ENCODE results near the gene IPO11. TPM values are rescaled to one million over a fixed set of nuclear protein-coding genes. Genes with fewer than 3 reads are reported as not detected.

Gene IPO11
- total and polyA plus RNA-seq, 2 of the 13 experiments (the other 11 are each of a cell fraction or from before 2014, with no cell fraction given): 13.9 to 24.4 TPM

GRCh38 chr5:62633243-62633642 lies 220.7 kb downstream of the IPO11 start:
- Histone ChIP-seq H2AFZ (ENCODE audit: low read length) (no peak overlapping the region), H3K27me3 (ENCODE audit: control insufficient read depth in 1 of 2, insufficient read depth in 2 of 2, low read length in 2 of 2) (no peaks in the 10 kb centered on the region), H3K27ac (ENCODE audit: extremely low read length, insufficient read depth, low read length) (no peak overlapping the region), H3K4me3 (replicated peaks in 1 of 3; ENCODE audit: insufficient read depth in 1 of 3, low read depth in 2 of 3, low read length in 3 of 3) (no peak overlapping the region), H3K9me3 (ENCODE audit: low read length) (no peaks in the 10 kb centered on the region), H3K4me1 (ENCODE audit: insufficient read depth, low read length) (no peaks in the 10 kb centered on the region), H3K9ac (ENCODE audit: insufficient read depth, low read depth, low read length) (no peak overlapping the region), H4K20me1 (ENCODE audit: insufficient read depth, low read length) (no peaks in the 10 kb centered on the region), H3K36me3 (replicated peaks in 1 of 2; ENCODE audit: control insufficient read depth in 1 of 2, insufficient read depth in 2 of 2, low read length in 2 of 2) (peaks cover 0 to 5% of the 10 kb centered on the region in 2 experiments; a peak in 1 of 5 replicates), H3K79me2 (ENCODE audit: insufficient read depth, low read length) (no peaks in the 10 kb centered on the region), H3K4me2 (ENCODE audit: low read depth, low read length) (no peak overlapping the region)
- POLR2A ChIA-PET: no interaction called here
- DNase-seq (ENCODE audit: low spot score): no peak
- no peak for FAIRE-seq
- BruUV-seq (replicated peaks): no TSS peak
- in situ Hi-C loops (cut with HindIII; ENCODE audit: extremely low pct_ligation_motif_present, low pct_unique_long_range_greater_than_20kb): no loop called here
- CTCF ChIA-PET (ENCODE audit: low intra/inter-chr PET ratio, low total read pairs): no interaction called here
- no peak for ATAC-seq
- intact Hi-C loops (cut with micrococcal nuclease; ENCODE audit: unreplicated experiment): no loop called here
- TF ChIP-seq JUNB (CRISPR knock-in tag; IDR thresholded peaks at IDR 0.05; ENCODE audit: borderline replicate concordance) (no peak), AKNA (CRISPR knock-in tag; IDR thresholded peaks at IDR 0.05; ENCODE audit: borderline replicate concordance) (no peak)

- FAIRE-seq: no peak
- H3K4me3 ChIP-seq (replicated peaks in 1 of 3; ENCODE audit: insufficient read depth in 1 of 3, low read depth in 2 of 3, low read length in 3 of 3): no peak overlapping the region
- H3K4me1 ChIP-seq (ENCODE audit: insufficient read depth, low read length): peaks cover 27% of the 10 kb centered on the region
- CTCF ChIA-PET (ENCODE audit: low intra/inter-chr PET ratio, low total read pairs): no interaction called here
- no peaks in the 10 kb centered on the region for H4K20me1 ChIP-seq (ENCODE audit: insufficient read depth, low read length)
- H3K9ac ChIP-seq (ENCODE audit: insufficient read depth, low read depth, low read length): no peak overlapping the region
- POLR2A ChIA-PET: no interaction called here
- no peaks in the 10 kb centered on the region for H3K36me3 ChIP-seq (replicated peaks in 1 of 2; ENCODE audit: control insufficient read depth in 1 of 2, insufficient read depth in 2 of 2, low read length in 2 of 2)
- intact Hi-C loops (cut with micrococcal nuclease; ENCODE audit: unreplicated experiment) (no loop called here), in situ Hi-C loops (cut with HindIII; ENCODE audit: extremely low pct_ligation_motif_present, low pct_unique_long_range_greater_than_20kb) (no loop called here)
- H3K27ac ChIP-seq (ENCODE audit: extremely low read length, insufficient read depth, low read length): no peak overlapping the region
- 93% methylated on average over 4 of the region's 4 CpGs for WGBS (ENCODE audit: low lambda C conversion rate)
- ATAC-seq: no peak
- H3K27me3 ChIP-seq (ENCODE audit: control insufficient read depth in 1 of 2, insufficient read depth in 2 of 2, low read length in 2 of 2): no peaks in the 10 kb centered on the region
- no peak overlapping the region for H2AFZ ChIP-seq (ENCODE audit: low read length)
- no peak for DNase-seq (ENCODE audit: low spot score)
- H3K79me2 ChIP-seq (ENCODE audit: insufficient read depth, low read length): no peaks in the 10 kb centered on the region
- no TSS peak for BruUV-seq (replicated peaks)
- H3K9me3 ChIP-seq (ENCODE audit: low read length): no peaks in the 10 kb centered on the region
- no peak overlapping the region for H3K4me2 ChIP-seq (ENCODE audit: low read depth, low read length)
- TF ChIP-seq GATAD1 (CRISPR knock-in tag; IDR thresholded peaks at IDR 0.05) (no peak), ZNF124 (CRISPR knock-in tag; IDR thresholded peaks at IDR 0.05) (no peak), ARID4A (CRISPR knock-in tag; IDR thresholded peaks at IDR 0.05; ENCODE audit: borderline replicate concordance) (no peak), GABPA (IDR thresholded peaks at IDR 0.05; ENCODE audit: low read depth, low read length) (no peak), GABPA (CRISPR knock-in tag; IDR thresholded peaks at IDR 0.05; ENCODE audit: low read depth) (no peak), ELF4 (CRISPR knock-in tag; IDR thresholded peaks at IDR 0.05; ENCODE audit: borderline replicate concordance) (no peak), ZNF557 (CRISPR knock-in tag; IDR thresholded peaks at IDR 0.05) (no peak), ZBTB8A (CRISPR knock-in tag; IDR thresholded peaks at IDR 0.05; ENCODE audit: borderline replicate concordance, low read depth) (no peak), SMAD9 (CRISPR knock-in tag; IDR thresholded peaks at IDR 0.05) (no peak)
Measured at GRCh38 chr5:62640446-62640845, 227.9 kb downstream of the IPO11 start.

Measured in HepG2 (cell line).